OCI-LY3 (cell line): ENCODE data around the gene ROR1.

Experiments
- H2AFZ ChIP-seq: fragments of 200-600, 300-600 bp; shearing (Covaris generic); 2 replicates; pipeline ENCODE4 v1.6.0; 2014; ENCODE audit warnings: antibody characterized with exemption, low read depth, low read length
- H3K27ac ChIP-seq: fragments of 200-600, 300-600 bp; sonication (generic); 2 replicates; pipeline ENCODE4 v1.5.1; 2014; ENCODE audit warnings: mild to moderate bottlenecking, low read length, moderate library complexity, mixed read lengths
- H3K27me3 ChIP-seq: fragments of 200-600, 300-600 bp; sonication (generic); 2 replicates; pipeline ENCODE4 v1.6.1; 2014; ENCODE audit warnings: low read depth, low read length, mixed read lengths
- H3K36me3 ChIP-seq: fragments of 200-600, 300-600 bp; sonication (generic); replicated peaks from 2 replicates; pipeline ENCODE3; 2014; ENCODE audit warnings: low read depth, low read length, mixed read lengths
- H3K4me1 ChIP-seq: fragments of 300-600, 200-600 bp; sonication (generic); 2 replicates; pipeline ENCODE4 v1.6.1; 2014; ENCODE audit warnings: low read length, mixed read lengths
- H3K4me2 ChIP-seq: fragments of 200-600, 300-600 bp; sonication (generic); 2 replicates; pipeline ENCODE4 v1.6.1; 2014; ENCODE audit warnings: low read length, mixed read lengths
- H3K4me3 ChIP-seq: fragments of 300-600, 200-600 bp; sonication (generic); 2 replicates; pipeline ENCODE4 v1.5.1; 2014; ENCODE audit warnings: antibody characterized with exemption, mild to moderate bottlenecking, low read length, moderate library complexity
- H3K79me2 ChIP-seq: fragments of 300-600, 200-600 bp; shearing (Covaris generic); 2 replicates; pipeline ENCODE4 v1.6.1; 2014; ENCODE audit warnings: mild to moderate bottlenecking, low read length, mixed read lengths
- H3K9ac ChIP-seq: fragments of 300-600, 200-600 bp; shearing (Covaris generic); 2 replicates; pipeline ENCODE4 v1.6.0; 2014; ENCODE audit warnings: mild to moderate bottlenecking, low read length, moderate library complexity
- H3K9me3 ChIP-seq: fragments of 200-600, 300-600 bp; shearing (Covaris generic); 2 replicates; pipeline ENCODE4 v1.6.1; 2014; ENCODE audit warnings: low read length, mixed read lengths; ENCODE audit not compliant: insufficient read depth
- H4K20me1 ChIP-seq: fragments of 200-600, 300-600 bp; sonication (generic); 2 replicates; pipeline ENCODE4 v1.6.1; 2016; ENCODE audit warnings: low read length, mixed read lengths; ENCODE audit not compliant: insufficient read depth
- EZH2phosphoT487 ChIP-seq: fragments of 200-600 bp; shearing (Covaris generic); IDR thresholded peaks from 2 replicates; pipeline ENCODE4 v1.6.1; 2018; ENCODE audit warnings: antibody characterized with exemption, mixed run types, low read depth
- TF ChIP-seq, protein P1 (sequence below): fragments of 200-600, 300-600 bp; sonication (generic); IDR thresholded peaks from 2 replicates; pipeline ENCODE4 v1.5.1; 2014; ENCODE audit warnings: antibody characterized with exemption, low read length, low read depth

The ROR1 gene

DNA sequence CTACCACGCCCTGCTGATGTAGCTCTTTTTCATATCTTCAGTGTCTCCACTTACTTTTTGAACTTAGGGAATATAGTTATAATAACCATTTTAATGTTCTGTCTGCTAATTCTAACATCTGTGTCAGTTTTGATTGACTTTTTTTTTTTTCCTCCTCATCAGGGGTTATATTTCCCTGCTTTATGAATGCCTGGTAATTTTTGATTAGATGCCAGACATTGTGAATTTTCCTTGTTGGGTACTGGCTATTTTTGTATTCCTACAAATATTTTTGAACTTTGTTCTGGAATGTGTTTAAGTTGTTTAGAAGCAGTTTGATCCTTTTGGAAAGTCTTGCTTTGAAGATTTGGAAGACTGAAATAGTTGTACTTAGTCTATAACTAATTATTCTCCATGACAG is 82.1 kb downstream of the ROR1 start:
- Histone ChIP-seq H3K27ac (no peak overlapping the region), H3K36me3 (no peaks in the 10 kb centered on the region), H3K79me2 (no peaks in the 10 kb centered on the region), H2AFZ (no peak overlapping the region), H3K4me1 (no peaks in the 10 kb centered on the region), H3K9me3 (no peaks in the 10 kb centered on the region), H4K20me1 (no peaks in the 10 kb centered on the region), H3K4me3 (no peak overlapping the region), H3K9ac (no peak overlapping the region), H3K4me2 (no peak overlapping the region), H3K27me3 (no peaks in the 10 kb centered on the region)
- TF ChIP-seq, protein P1, sequence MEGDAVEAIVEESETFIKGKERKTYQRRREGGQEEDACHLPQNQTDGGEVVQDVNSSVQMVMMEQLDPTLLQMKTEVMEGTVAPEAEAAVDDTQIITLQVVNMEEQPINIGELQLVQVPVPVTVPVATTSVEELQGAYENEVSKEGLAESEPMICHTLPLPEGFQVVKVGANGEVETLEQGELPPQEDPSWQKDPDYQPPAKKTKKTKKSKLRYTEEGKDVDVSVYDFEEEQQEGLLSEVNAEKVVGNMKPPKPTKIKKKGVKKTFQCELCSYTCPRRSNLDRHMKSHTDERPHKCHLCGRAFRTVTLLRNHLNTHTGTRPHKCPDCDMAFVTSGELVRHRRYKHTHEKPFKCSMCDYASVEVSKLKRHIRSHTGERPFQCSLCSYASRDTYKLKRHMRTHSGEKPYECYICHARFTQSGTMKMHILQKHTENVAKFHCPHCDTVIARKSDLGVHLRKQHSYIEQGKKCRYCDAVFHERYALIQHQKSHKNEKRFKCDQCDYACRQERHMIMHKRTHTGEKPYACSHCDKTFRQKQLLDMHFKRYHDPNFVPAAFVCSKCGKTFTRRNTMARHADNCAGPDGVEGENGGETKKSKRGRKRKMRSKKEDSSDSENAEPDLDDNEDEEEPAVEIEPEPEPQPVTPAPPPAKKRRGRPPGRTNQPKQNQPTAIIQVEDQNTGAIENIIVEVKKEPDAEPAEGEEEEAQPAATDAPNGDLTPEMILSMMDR: no peak
- no peak for TF ChIP-seq EZH2phosphoT487

DNA sequence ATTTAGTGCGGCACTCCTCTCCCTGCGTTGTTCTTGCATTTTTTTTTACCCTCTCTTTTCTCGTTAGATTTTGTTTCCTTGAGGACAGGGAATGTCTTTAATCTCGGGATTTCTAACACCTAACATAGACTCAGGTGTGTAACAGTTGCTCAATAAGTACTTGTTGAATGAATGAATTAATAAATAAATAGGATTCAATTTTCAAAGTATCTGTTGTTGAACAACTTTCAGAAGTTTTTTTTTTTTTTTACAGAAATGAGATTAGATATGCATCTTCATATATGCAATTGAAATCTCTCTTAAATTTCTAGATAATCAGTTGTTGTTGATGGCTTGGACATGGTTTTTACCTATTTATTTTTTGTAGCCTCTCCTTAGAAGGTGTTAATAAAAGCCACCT is 83.1 kb downstream of the ROR1 start:
- no peak overlapping the region for H3K27ac ChIP-seq
- H3K9me3 ChIP-seq: no peaks in the 10 kb centered on the region
- no peak overlapping the region for H2AFZ ChIP-seq
- no peak overlapping the region for H3K4me3 ChIP-seq
- H3K9ac ChIP-seq: no peak overlapping the region
- no peaks in the 10 kb centered on the region for H3K79me2 ChIP-seq
- H3K36me3 ChIP-seq: no peaks in the 10 kb centered on the region
- TF ChIP-seq, protein P1: no peak
- no peak for TF ChIP-seq EZH2phosphoT487
- no peak overlapping the region for H3K4me2 ChIP-seq
- no peaks in the 10 kb centered on the region for H3K27me3 ChIP-seq
- no peaks in the 10 kb centered on the region for H3K4me1 ChIP-seq
- no peaks in the 10 kb centered on the region for H4K20me1 ChIP-seq

DNA sequence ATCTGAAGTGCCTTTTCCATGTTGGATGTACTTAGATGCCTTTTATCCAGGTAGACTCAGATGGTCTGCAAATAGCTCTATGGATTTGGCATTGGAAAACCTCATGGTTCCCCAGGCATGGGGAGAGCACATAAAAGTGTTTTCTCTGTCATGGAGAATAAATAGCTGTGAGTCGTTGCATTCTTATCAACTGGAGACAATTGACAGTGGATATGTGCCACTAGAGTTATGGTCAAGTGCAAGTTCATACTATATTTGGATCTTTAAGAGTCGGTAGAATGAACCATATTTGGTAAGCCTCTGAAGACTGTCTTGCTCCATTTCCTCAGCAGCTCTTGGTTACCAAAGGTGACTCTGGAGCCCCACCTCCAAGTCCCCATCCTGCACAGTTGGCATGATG is 83.7 kb downstream of the ROR1 start:
- Histone ChIP-seq H3K4me2 (no peak overlapping the region), H3K79me2 (no peaks in the 10 kb centered on the region), H3K4me3 (no peak overlapping the region), H2AFZ (no peak overlapping the region), H3K9me3 (no peaks in the 10 kb centered on the region), H3K4me1 (no peaks in the 10 kb centered on the region), H3K27me3 (no peaks in the 10 kb centered on the region), H4K20me1 (no peaks in the 10 kb centered on the region), H3K36me3 (no peaks in the 10 kb centered on the region), H3K9ac (no peak overlapping the region), H3K27ac (no peak overlapping the region)
- TF ChIP-seq, protein P1: no peak
- TF ChIP-seq EZH2phosphoT487: no peak

DNA sequence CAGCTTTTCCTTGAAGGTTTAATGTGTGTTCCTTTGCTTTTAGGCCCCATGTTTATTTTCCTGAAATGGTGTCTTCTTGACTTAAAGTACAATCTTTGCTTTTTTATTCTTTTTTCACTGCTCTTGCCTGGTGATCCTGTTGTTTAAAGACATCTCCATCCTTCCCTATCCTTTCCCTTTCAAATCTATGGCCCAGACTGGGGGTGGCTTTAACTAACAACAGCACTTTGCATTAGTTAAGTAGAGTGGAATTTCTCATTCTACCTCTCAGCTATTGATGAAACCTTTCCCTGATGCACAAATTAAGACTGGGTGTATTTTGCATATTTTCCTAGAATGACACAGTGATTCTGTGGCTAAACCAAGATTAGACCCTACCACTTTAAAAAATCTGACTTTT is 84.3 kb downstream of the ROR1 start:
- H3K79me2 ChIP-seq: no peaks in the 10 kb centered on the region
- H3K4me3 ChIP-seq: no peak overlapping the region
- no peak overlapping the region for H3K9ac ChIP-seq
- no peaks in the 10 kb centered on the region for H3K36me3 ChIP-seq
- no peaks in the 10 kb centered on the region for H3K27me3 ChIP-seq
- H4K20me1 ChIP-seq: no peaks in the 10 kb centered on the region
- no peaks in the 10 kb centered on the region for H3K9me3 ChIP-seq
- TF ChIP-seq, protein P1: no peak
- no peak for TF ChIP-seq EZH2phosphoT487
- no peaks in the 10 kb centered on the region for H3K4me1 ChIP-seq
- H2AFZ ChIP-seq: no peak overlapping the region
- H3K4me2 ChIP-seq: no peak overlapping the region
- no peak overlapping the region for H3K27ac ChIP-seq
